Left ventricle myocardium inferior (tissue), 1 donor: Measurements from ENCODE around the gene CDHR2. TPM values are rescaled to one million over a fixed set of nuclear protein-coding genes. Genes with fewer than 3 reads are reported as not detected.

Experiments
- DNase-seq: peaks from one replicate; pipeline ENCODE4 v3.0.0-alpha.2; 2020
- H3K27ac ChIP-seq: fragments of 200-600 bp; replicated peaks from 2 replicates; pipeline ENCODE4 v1.8.0; 2021
- H3K27me3 ChIP-seq: fragments of 200-600 bp; 2 replicates; pipeline ENCODE4 v1.8.0; 2021; ENCODE audit warnings: low read depth
- H3K36me3 ChIP-seq: fragments of 200-600 bp; 2 replicates; pipeline ENCODE4 v1.8.0; 2021
- H3K4me1 ChIP-seq: fragments of 200-600 bp; 2 replicates; pipeline ENCODE4 v1.8.0; 2021
- H3K4me3 ChIP-seq: fragments of 200-600 bp; 2 replicates; pipeline ENCODE4 v1.8.0; 2021; ENCODE audit warnings: mild to moderate bottlenecking, moderate library complexity
- H3K9me3 ChIP-seq: fragments of 200-600 bp; replicated peaks from 2 replicates; pipeline ENCODE4 v1.8.0; 2021
- CTCF ChIP-seq: fragments of 200-600 bp; IDR thresholded peaks from 2 replicates; pipeline ENCODE4 v1.8.0; 2021; ENCODE audit warnings: antibody characterized with exemption, mild to moderate bottlenecking, borderline replicate concordance
- intact Hi-C: fragments of 100-400 bp; cut with micrococcal nuclease; formaldehyde crosslinking; loops from one replicate; pipeline ENCODE4 v1.11.0; 2022
- total RNA-seq: library from RNA; stranded (reverse); fragmentation: NEBNext Ultra II Directional; extraction: Animal tissue kit (Norgen Biotek cat#: 25700); gene quantifications from one replicate; pipeline ENCODE4 v1.2.1, GENCODE V29; 2021
- donor health status: DM: no; HTN: yes; CAD: no; lungs with severe emphysema.

Gene CDHR2
- total RNA-seq, 1 donor from 2014 or later: 0.33 TPM

DNA sequence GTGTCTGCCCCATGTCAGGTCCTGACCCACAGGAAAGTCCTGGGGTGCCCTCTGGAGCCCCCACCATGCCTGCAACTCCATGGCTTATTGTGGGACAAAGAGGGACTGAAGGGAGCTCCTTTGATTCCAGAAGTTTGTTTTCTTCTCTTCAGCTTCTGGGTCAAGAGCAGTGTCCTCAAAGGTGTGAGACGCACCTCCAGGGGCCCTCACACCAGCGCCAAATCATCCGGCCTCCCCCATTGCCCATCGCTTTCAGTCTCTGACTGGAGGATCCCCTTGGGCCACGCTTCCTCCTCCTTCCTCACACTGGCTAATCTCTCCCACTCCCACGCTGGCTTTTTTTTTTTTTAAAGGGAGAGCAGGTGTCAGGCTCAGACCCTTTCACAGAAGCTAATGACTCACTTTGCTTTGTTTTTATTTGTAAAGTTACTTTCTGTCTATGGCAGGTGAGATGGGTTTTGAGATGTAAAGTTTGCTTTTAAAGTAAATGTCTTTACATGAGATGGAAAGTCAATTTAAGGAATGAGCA is 16.7 kb downstream of the CDHR2 start:
- TF ChIP-seq CTCF: no peak
- Histone ChIP-seq H3K36me3 (no peaks in the 10 kb centered on the region), H3K4me1 (no peaks in the 10 kb centered on the region), H3K27ac (no peak overlapping the region), H3K27me3 (peaks cover 82% of the 10 kb centered on the region), H3K9me3 (no peaks in the 10 kb centered on the region), H3K4me3 (no peak overlapping the region)
- no peak for DNase-seq
- intact Hi-C loops: no loop called here

GRCh38 chr5:176568657-176569056 is 19.5 kb downstream of the CDHR2 start:
- DNase-seq: no peak
- no peaks in the 10 kb centered on the region for H3K4me1 ChIP-seq
- H3K9me3 ChIP-seq: no peaks in the 10 kb centered on the region
- peaks cover 81% of the 10 kb centered on the region for H3K27me3 ChIP-seq
- intact Hi-C loops: no loop called here
- TF ChIP-seq CTCF: no peak
- H3K36me3 ChIP-seq: no peaks in the 10 kb centered on the region
- no peak overlapping the region for H3K27ac ChIP-seq
- no peak overlapping the region for H3K4me3 ChIP-seq

DNA sequence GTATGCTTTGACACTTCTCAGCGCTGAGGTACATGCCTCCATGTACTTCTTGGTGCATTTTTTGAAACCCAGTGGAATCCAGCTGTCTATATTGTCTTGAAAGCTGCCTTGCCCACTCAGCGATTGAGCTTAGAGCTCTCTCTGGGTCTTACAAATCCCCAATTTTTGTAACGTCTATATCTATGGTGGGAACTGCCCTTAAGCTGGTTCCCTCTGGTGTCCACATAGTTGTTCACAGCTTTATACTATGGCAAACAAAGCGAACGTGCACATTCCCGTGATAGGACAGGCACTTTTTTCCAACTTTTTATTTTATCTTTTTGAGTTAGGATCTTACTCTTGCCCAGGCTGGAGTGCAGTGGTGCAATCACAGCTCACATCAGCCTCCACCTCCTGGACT is 20.9 kb downstream of the CDHR2 start:
- intact Hi-C loops: no loop called here
- Histone ChIP-seq H3K4me3 (no peak overlapping the region), H3K27ac (no peak overlapping the region), H3K9me3 (no peaks in the 10 kb centered on the region), H3K4me1 (no peaks in the 10 kb centered on the region), H3K27me3 (peaks cover 88% of the 10 kb centered on the region), H3K36me3 (no peaks in the 10 kb centered on the region)
- no peak for DNase-seq
- TF ChIP-seq CTCF: no peak

- H3K36me3 ChIP-seq: no peaks in the 10 kb centered on the region
- H3K27me3 ChIP-seq: peaks cover 70% of the 10 kb centered on the region
- intact Hi-C loops: no loop called here
- H3K4me1 ChIP-seq: no peaks in the 10 kb centered on the region
- H3K4me3 ChIP-seq: no peak overlapping the region
- peak; percentile 70 for DNase-seq
- H3K27ac ChIP-seq: no peak overlapping the region
- no peaks in the 10 kb centered on the region for H3K9me3 ChIP-seq
- peak; percentile 87 for TF ChIP-seq CTCF
Measured at GRCh38 chr5:176573564-176574296, 24.6 kb downstream of the CDHR2 start.

DNA sequence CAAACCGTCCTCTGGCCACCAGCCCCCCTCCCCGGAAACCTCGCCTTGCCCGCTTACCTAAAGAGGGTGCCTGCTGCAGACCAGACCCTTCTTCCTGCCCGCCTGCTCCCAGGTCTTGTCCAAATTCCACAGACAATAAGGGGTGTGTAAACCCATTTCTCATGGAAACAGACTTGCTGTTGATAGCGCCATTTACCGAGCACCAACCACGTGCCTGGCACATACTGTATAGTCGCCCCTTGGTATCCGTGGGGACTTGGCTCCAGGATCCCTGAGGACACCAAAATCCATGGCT is 25.1 kb downstream of the CDHR2 start:
- Histone ChIP-seq H3K9me3 (no peaks in the 10 kb centered on the region), H3K36me3 (no peaks in the 10 kb centered on the region), H3K4me1 (no peaks in the 10 kb centered on the region), H3K27ac (no peak overlapping the region), H3K4me3 (no peak overlapping the region), H3K27me3 (peaks cover 65% of the 10 kb centered on the region)
- TF ChIP-seq CTCF: peak; percentile 15
- DNase-seq: no peak
- intact Hi-C loops: no loop called here
